PC-9 (cell line): ENCODE data around the gene MPHOSPH6.

Experiments used
- EZH2 ChIP-seq: fragments of 200-600 bp; sonication (generic); IDR thresholded peaks from 2 replicates; pipeline ENCODE4 v1.8.0; 2017; ENCODE audit warnings: antibody characterized with exemption, low read depth
- TF ChIP-seq, protein P1 (sequence below): fragments of 200-600 bp; sonication (generic); conservative IDR thresholded peaks from 2 replicates; pipeline ENCODE4 v1.6.1; 2017; ENCODE audit warnings: mixed run types, antibody characterized with exemption, mild to moderate bottlenecking, moderate library complexity

DNA sequence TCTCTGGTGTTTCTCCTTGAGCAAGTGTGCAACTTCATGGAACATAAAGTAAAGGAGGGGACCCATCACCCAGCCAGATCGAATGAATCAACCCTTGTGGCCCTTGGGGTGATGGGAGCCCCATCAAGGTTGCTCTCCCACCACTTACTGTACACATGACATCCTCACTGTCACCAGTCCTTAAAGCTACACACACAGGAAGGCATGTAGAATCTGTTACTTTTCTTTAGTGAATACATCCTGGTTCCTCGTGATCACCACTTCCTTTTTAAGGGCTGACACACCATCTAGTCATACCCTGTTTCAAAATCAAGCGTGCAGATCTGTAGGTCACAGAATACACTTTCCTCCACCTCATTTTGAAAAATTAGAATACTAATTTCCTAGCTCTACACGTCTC is 22.6 kb upstream of the MPHOSPH6 start:
- TF ChIP-seq, protein P1, sequence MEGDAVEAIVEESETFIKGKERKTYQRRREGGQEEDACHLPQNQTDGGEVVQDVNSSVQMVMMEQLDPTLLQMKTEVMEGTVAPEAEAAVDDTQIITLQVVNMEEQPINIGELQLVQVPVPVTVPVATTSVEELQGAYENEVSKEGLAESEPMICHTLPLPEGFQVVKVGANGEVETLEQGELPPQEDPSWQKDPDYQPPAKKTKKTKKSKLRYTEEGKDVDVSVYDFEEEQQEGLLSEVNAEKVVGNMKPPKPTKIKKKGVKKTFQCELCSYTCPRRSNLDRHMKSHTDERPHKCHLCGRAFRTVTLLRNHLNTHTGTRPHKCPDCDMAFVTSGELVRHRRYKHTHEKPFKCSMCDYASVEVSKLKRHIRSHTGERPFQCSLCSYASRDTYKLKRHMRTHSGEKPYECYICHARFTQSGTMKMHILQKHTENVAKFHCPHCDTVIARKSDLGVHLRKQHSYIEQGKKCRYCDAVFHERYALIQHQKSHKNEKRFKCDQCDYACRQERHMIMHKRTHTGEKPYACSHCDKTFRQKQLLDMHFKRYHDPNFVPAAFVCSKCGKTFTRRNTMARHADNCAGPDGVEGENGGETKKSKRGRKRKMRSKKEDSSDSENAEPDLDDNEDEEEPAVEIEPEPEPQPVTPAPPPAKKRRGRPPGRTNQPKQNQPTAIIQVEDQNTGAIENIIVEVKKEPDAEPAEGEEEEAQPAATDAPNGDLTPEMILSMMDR: no peak
- TF ChIP-seq EZH2: no peak
